GM19372 (cell line): ENCODE data around the gene SLC15A3.

ENCODE experiments used
- ATAC-seq: cut with Tn5 transposase; IDR thresholded peaks from one replicate; pipeline ENCODE4 v1.9.1; 2021; ENCODE audit warnings: mild to moderate bottlenecking, low read depth, moderate library complexity; ENCODE audit not compliant: unreplicated experiment

The SLC15A3 gene

DNA sequence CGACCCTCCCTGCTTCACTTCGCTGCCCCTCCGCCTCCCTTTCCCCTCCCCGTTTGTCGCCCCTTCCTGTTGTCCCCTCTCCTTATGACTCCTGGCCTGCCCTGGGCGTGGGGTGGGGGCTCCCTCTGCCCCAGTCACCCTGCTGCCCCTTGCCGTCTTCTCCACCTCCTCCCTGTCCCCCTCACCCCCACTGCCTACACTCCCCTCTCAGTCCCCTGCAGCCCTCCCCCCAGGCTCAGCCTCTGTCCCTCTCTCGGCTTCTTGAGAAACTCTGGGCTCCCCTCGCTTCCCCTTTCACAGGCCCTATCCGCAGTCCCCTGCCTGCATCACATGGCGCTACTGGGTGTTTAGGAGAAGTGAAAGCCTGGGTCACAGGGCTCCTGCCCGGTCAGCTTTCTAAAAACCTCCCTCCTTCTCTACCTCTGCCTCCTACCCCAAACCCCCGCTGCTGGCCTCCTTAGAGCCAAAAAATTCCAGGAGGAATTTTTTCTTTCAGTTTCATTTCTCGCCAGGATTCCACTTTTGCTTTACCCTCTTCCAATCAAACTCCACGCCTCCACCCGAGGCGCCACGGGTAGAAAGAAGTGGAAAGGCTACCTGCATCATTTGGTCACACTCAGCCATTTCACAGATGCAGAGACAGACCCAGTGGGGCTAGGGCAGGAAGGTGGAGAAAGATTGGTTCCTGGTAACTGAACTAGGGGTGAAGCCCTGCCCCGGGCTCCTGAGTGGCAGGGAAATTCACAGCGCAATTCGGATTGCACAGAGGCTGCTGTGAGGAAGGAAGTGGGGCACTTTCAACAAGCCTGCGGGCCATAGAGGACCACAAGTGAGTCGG lies at the start of gene SLC15A3:
TSS of gene SLC15A3 (minus strand) at position 273 of the 838 bp plus-strand sequence. CDS start 625 bp downstream, outside the sequence.
- ATAC-seq, result peak; percentile 76

GRCh38 chr11:61000426-61000825 lies 48.5 kb upstream of the SLC15A3 start:
- no peak for ATAC-seq

- ATAC-seq, result no peak
Observed at GRCh38 chr11:60996381-60997138, 44.6 kb upstream of the SLC15A3 start.

- ATAC-seq, result no peak
Observed at GRCh38 chr11:60995798-60996197, 43.8 kb upstream of the SLC15A3 start.

DNA sequence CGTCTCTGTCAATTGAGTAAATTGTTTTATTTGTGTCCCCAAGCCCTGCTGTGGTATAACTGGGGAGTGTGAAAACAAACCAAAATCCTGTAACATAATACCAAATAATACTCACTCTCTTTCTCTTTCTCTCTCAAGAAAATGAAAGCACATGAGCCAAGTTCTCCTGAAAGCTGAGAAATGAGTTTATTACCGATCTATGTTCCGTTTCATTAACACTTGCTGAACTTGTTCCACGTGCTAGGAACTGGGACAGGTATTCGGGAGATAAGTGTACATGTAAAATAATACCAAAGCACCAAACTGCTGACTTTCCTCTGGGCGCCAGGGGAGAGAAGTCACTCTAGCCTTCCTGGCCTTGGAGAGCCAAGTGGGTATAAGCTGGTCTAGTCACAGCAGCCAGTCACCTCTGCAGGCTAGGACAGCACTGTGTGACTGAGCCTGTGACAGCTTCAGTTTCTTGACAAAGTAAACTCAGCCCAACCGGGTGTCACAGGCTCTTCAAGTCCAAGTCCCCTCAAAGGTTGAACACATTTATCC lies 42.6 kb upstream of the SLC15A3 start:
- no peak for ATAC-seq

GRCh38 chr11:60993615-60994014 lies 41.6 kb upstream of the SLC15A3 start:
- no peak for ATAC-seq

DNA sequence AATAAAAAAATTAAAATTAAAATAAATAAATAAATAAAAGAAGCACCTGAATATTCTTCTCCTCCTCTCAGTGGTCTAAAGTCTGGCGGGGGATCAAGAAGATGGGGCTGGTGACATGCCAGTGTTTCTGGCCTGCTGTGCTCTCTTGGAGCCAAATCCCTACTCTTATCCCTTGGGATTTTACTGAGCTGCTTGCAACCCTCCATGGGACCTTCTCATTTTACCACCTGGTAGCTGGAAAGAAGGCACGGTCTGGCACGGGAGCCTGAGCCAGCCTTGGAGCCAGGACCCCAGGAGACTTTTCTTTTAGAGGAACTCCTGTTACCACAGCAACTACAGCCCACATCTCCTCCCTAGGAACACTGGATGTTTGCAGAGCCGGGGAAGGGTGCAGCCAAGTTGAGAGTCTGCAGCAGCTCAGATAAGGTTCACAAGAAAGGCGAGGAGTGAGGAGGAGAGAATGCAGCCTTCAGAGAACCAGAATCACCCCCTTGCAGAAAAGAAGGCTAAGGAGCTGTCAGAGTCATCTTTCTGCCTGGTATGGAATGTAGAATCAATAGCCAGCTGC lies 41.0 kb upstream of the SLC15A3 start:
- ATAC-seq, result no peak

GRCh38 chr11:60991457-60991856 lies 39.5 kb upstream of the SLC15A3 start:
- ATAC-seq, result no peak

DNA sequence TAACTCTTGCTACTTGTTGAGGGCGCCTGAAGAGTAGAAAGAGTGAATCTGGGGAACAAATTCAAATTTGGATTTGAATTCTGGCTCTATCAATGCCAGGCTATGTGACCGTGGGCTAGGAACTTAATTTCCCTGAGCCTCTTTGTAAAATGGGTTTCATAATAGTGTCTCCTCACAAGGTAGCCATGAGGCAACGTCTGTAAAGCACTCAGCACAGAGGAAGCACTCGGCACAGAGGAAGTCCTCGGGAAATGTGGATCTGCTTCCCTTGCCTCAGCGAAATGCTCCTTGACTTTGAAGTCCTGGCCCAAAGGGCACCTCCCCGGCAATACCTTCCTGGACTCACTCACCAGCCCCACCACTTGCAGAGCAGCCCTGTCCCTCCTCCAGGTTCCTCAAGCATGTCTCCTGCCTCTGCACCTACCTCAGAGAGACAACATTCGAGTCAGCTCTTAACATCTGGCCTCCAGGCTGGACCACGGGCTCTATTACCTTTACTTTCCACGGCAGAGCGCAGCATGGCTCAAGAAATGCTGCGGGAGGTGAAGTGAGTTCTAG lies 37.2 kb upstream of the SLC15A3 start:
- ATAC-seq, result no peak

DNA sequence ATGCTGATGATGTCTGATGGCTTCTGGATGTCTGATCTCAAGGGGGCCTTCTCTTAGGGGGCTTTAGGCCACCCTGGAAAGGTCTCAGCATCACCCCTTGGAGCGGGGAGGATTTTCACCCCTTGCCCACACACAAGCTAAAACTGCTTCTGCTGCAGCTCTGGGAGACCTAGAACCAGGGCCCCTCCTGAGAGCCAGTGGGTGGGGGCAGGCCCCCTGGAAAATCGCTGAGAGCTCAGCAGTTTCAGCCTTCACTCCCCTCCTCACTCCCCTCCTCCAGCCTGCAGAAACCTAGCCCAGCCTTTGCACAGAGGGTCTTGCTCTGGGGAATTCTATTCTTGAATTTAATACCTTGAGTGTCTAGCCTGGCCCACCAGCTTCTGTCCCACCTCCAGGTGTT lies 36.7 kb upstream of the SLC15A3 start:
- ATAC-seq, result no peak

DNA sequence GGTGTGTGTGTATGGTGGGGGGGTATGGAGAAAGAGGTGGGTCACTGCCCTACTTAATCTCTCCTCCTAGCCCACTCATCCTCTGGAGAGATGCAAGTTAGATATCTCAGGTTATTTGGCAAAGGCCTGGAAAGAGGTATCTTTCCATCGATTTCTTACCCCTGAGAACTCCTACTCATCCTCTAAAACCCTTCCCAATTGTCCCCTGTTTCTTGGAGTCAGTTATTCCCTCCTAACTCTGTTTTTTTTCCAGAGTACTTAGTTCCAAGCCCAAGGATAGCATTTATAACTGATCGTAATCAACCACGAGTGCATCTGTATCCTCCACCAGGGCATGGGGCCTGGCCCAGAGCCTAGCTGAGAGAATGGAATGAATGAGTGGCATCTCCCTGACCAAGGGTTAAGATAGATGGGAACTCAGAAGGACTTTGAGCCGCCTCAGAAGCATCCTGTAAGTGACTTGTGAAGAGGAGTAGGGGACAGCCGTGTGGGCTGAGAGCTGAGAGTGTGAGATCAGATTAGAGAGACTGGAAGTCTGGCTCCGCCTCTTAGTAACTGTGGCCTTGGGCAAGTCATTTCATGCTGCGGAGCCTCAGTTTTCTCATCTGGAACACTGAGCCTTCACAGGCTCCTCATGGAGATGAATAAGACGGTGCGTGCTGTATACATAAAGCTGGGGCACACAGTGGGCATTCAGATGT lies 35.8 kb upstream of the SLC15A3 start:
- no peak for ATAC-seq

DNA sequence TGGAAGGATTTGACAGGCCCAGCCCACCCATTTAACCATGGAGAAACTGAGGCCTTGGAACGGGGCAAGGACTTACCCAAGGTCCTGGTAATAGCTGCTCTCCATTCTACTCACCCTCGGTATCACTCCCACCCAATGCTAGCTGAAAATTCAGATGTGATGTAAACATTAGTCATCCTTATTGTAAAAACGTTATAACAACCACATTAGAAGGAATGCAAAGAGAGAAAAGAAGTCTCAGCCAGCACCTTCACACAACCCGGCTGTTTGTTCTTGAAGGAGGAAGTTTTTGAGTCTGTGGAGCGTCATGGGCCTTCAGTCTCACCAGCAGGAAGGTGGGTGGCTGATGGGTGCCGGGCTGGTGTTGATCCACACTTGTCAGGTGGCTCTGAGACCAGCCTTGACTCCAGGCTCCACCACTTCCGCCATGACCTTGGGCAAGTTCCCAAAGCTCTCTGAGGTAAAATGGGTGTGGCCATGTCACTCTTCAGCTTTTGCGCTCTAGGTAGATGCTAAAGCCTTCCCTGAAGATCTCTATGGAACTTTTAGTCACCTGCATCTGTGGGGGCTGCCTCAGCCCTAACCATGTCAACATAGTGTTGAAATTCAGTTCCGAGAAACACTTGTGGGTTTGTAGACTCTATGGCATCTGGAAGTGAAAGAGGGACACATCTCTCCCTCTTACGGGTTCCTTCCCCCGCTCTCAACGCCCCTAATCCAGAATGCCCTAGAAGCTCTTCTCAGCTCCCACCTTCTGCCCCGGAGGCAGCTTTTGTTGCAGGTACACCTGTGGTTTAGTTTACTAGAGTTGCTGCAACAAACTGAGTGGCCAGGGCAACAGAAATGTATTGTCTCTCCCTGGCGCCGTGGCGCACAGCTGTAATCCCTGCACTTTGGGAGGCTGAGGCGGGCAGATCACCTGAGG lies 34.3 kb upstream of the SLC15A3 start:
- ATAC-seq, result no peak

DNA sequence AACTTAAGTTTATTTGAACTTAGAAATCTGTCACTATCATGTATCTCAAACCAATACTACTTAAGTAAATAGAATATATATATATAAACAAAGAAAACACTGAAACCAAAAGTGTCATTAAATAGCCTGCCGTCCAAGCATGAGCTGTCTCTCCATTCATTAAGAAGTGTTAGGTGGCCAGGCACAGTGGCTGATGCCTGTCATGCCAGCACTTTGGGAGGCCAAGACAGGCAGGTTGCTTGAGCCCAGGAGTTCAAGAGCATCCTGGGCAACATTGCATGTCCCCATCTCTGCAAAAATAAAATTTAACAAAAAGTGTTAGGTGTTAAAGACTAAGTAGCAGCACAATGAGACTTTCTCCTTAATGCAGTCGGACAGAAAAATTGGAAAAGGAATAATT lies 33.5 kb upstream of the SLC15A3 start:
- ATAC-seq, result no peak

DNA sequence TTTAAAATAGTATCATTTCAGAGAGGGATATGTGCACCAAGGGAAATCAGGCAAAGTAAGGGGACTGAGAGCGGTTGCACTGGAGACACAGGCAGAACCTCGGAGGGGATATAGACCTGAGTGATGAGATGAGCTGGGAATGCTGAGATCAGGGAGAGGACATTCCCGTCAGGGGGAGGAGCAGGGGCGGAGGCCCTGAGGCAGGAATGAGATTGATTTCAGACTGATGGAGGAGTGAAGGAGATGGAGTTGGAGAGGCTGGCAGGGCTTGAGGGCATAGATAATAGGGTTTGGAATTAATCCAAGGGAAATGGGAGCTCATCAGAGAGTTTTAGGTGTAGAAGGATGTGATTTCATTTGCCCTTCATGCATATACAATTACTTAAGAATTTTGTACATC lies 32.7 kb upstream of the SLC15A3 start:
- ATAC-seq, result no peak

- ATAC-seq, result no peak
Observed at GRCh38 chr11:60984149-60984548, 32.2 kb upstream of the SLC15A3 start.

DNA sequence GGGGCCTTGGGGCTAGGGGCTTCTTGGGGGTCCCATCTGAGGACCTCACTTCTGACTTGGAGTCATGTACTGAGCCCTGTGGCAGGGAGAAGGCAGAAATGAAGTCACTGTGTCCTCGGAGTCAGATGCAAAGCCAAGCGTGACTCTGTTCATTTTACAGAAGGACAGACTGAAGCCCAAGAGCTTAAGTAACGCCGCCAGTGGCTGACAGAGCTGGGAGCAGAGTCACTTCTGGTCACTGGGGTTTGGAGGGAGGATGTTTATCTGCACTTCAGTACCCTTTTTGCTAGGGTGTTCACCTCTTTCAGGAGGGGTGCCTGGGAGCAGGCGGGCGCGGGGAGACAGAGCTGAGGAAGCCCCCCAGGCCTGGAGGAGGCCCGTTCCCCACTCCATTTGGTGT lies 30.2 kb upstream of the SLC15A3 start:
- ATAC-seq, result no peak

- ATAC-seq, result no peak
Observed at GRCh38 chr11:60981515-60981914, 29.5 kb upstream of the SLC15A3 start.

DNA sequence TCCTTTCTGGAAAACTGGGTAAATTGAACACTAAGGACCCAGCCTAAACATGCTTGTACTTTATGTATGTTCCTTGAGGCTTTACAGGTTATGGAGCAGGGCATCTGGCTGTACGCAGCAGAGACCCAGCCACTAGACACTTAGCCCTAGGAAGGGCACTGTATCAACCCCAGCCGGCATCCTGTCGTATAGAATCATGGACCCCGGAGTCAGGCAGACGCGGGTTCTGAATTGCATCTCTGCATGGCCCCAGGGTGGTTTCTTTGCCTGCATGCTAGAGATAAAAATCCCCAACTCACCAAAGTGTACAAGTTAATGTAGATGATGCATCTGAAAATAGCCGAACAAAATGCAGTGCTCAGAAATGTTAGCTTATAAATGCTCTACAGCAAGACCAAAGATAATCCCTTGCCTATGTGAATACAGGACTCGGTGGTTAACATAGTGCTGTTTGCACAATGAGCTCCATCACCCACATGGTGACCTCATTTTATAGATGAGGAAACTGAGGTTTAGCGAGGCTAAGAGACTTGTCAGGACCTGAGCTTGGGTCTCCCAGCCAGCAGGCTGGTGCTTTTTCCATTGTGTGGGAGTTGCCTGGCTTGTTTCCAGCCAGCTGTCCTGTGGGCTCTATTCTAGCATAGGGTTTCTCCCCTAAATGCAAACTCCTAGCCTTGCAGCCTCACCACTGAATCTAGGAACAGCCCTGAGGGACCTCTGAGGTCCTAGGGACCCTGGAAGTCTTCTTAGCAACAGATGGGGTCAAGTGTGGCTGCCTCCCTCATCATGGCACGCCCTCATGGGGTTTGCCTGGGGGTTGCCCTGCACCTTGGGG lies 26.8 kb upstream of the SLC15A3 start:
- no peak for ATAC-seq
